ENCODE data around the gene CIC. TPM values are rescaled to one million over a fixed set of nuclear protein-coding genes. Genes with fewer than 3 reads are reported as not detected.
A peak's percentile ranks its signal among the peaks of the same experiment; 100 is the strongest.

Gene CIC
- total RNA-seq, 2 experiments from 2014 or later = 114 to 119 TPM

- peak in 6 of 14 experiments; percentile 4 to 51 (median 18) for DNase-seq
- peaks cover 16 to 21% of the 10 kb centered on the region in 2 experiments for H3K27me3 ChIP-seq (ENCODE audit: control insufficient read depth in 1 of 2, insufficient read depth in 2 of 2, low read length in 2 of 2)
- CTCF ChIA-PET = interaction anchor here (0.6 to 0.8 kb wide), 2 partner anchors 21 to 22 kb away, joined by 3 read pairs; no protein-coding TSS in a partner anchor
- intact Hi-C loops (cut with DNase I, micrococcal nuclease) = loop anchor here (1.0 to 10.0 kb wide), 10 partner anchors 24 to 1981 kb away; partner anchors contain the start of genes PAFAH1B3 (in 2 of the 2), PRR19 (in 2 of the 2), C19orf47 (in 1 of the 2) and GSK3A (in 1 of the 2)
- H3K27ac ChIP-seq (ENCODE audit: low read depth in 1 of 2, low read length in 2 of 2) = peak overlapping the region; percentile 46 to 55
- peaks cover 26% of the 10 kb centered on the region for H3K4me1 ChIP-seq (ENCODE audit: insufficient read depth, low read length)
- H3K4me3 Mint-ChIP-seq = peak overlapping the region; percentile 94
- ATAC-seq (ENCODE audit: poor library complexity) = peak; percentile 4
- peak overlapping the region; percentile 84 for H3K4me3 ChIP-seq (ENCODE audit: low read length)
- peaks cover 25% of the 10 kb centered on the region for H3K27me3 Mint-ChIP-seq
- H3K9me3 ChIP-seq (ENCODE audit: control insufficient read depth in 1 of 2, insufficient read depth in 1 of 2, low read length in 2 of 2) = peaks cover 0 to 4% of the 10 kb centered on the region in 2 experiments
- no peaks in the 10 kb centered on the region for H3K9me3 Mint-ChIP-seq
- no peaks in the 10 kb centered on the region for H3K36me3 Mint-ChIP-seq (ENCODE audit: low read depth)
- no peaks in the 10 kb centered on the region for H3K36me3 ChIP-seq (ENCODE audit: insufficient read depth, low read length)
- POLR2A ChIA-PET = no interaction called here
- TF ChIP-seq, protein P1, sequence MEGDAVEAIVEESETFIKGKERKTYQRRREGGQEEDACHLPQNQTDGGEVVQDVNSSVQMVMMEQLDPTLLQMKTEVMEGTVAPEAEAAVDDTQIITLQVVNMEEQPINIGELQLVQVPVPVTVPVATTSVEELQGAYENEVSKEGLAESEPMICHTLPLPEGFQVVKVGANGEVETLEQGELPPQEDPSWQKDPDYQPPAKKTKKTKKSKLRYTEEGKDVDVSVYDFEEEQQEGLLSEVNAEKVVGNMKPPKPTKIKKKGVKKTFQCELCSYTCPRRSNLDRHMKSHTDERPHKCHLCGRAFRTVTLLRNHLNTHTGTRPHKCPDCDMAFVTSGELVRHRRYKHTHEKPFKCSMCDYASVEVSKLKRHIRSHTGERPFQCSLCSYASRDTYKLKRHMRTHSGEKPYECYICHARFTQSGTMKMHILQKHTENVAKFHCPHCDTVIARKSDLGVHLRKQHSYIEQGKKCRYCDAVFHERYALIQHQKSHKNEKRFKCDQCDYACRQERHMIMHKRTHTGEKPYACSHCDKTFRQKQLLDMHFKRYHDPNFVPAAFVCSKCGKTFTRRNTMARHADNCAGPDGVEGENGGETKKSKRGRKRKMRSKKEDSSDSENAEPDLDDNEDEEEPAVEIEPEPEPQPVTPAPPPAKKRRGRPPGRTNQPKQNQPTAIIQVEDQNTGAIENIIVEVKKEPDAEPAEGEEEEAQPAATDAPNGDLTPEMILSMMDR (IDR thresholded peaks at IDR 0.05) = peak; percentile 14
- peak overlapping the region; percentile 50 for H3K27ac Mint-ChIP-seq
- peaks cover 25% of the 10 kb centered on the region for H3K4me1 Mint-ChIP-seq (ENCODE audit: low read depth)
Observed at GRCh38 chr19:42325896-42326771, 57.1 kb downstream of the CIC start.

- peak overlapping the region; percentile 94 for H3K4me3 Mint-ChIP-seq
- peaks cover 25% of the 10 kb centered on the region for H3K4me1 Mint-ChIP-seq (ENCODE audit: low read depth)
- Histone ChIP-seq H3K27me3 (ENCODE audit: control insufficient read depth in 1 of 2, insufficient read depth in 2 of 2, low read length in 2 of 2) (peaks cover 16 to 21% of the 10 kb centered on the region in 2 experiments), H3K4me1 (ENCODE audit: insufficient read depth, low read length) (peaks cover 26% of the 10 kb centered on the region), H3K27ac (ENCODE audit: low read depth in 1 of 2, low read length in 2 of 2) (no peak overlapping the region), H3K4me3 (ENCODE audit: low read length) (no peak overlapping the region), H3K9me3 (ENCODE audit: control insufficient read depth in 1 of 2, insufficient read depth in 1 of 2, low read length in 2 of 2) (peaks cover 0 to 4% of the 10 kb centered on the region in 2 experiments), H3K36me3 (ENCODE audit: insufficient read depth, low read length) (no peaks in the 10 kb centered on the region)
- DNase-seq (no peak), ATAC-seq (ENCODE audit: poor library complexity) (no peak)
- no peaks in the 10 kb centered on the region for H3K36me3 Mint-ChIP-seq (ENCODE audit: low read depth)
- ChIA-PET POLR2A (no interaction called here), CTCF (no interaction called here)
- no peaks in the 10 kb centered on the region for H3K9me3 Mint-ChIP-seq
- H3K27me3 Mint-ChIP-seq = peaks cover 20% of the 10 kb centered on the region
- intact Hi-C loops (cut with DNase I, micrococcal nuclease) = loop anchor here in 1 of 2 experiments (5.0 to 10.0 kb wide), 4 partner anchors 70 to 1982 kb away; partner anchors contain the start of genes C19orf47 and PLD3
- TF ChIP-seq, protein P1 (IDR thresholded peaks at IDR 0.05) = no peak
- H3K27ac Mint-ChIP-seq = no peak overlapping the region
Observed at GRCh38 chr19:42326969-42327368, 57.9 kb downstream of the CIC start.

GRCh38 chr19:42327381-42327780 is 58.3 kb downstream of the CIC start:
- ChIA-PET POLR2A (no interaction called here), CTCF (no interaction called here)
- H3K27me3 Mint-ChIP-seq = peaks cover 16% of the 10 kb centered on the region
- H3K36me3 Mint-ChIP-seq (ENCODE audit: low read depth) = no peaks in the 10 kb centered on the region
- intact Hi-C loops (cut with DNase I, micrococcal nuclease) = loop anchor here in 1 of 2 experiments (5.0 to 10.0 kb wide), 4 partner anchors 70 to 1983 kb away; partner anchors contain the start of genes C19orf47 and PLD3
- H3K27ac Mint-ChIP-seq = no peak overlapping the region
- H3K36me3 ChIP-seq (ENCODE audit: insufficient read depth, low read length) = no peaks in the 10 kb centered on the region
- ATAC-seq (ENCODE audit: poor library complexity) (no peak), DNase-seq (no peak)
- H3K9me3 ChIP-seq (ENCODE audit: control insufficient read depth in 1 of 2, insufficient read depth in 1 of 2, low read length in 2 of 2) = peaks cover 0 to 4% of the 10 kb centered on the region in 2 experiments
- peaks cover 26% of the 10 kb centered on the region for H3K4me1 ChIP-seq (ENCODE audit: insufficient read depth, low read length)
- TF ChIP-seq, protein P1 (IDR thresholded peaks at IDR 0.05) = no peak
- H3K27ac ChIP-seq (ENCODE audit: low read depth in 1 of 2, low read length in 2 of 2) = no peak overlapping the region
- peak overlapping the region; percentile 94 for H3K4me3 Mint-ChIP-seq
- no peaks in the 10 kb centered on the region for H3K9me3 Mint-ChIP-seq
- peaks cover 16 to 21% of the 10 kb centered on the region in 2 experiments for H3K27me3 ChIP-seq (ENCODE audit: control insufficient read depth in 1 of 2, insufficient read depth in 2 of 2, low read length in 2 of 2)
- H3K4me3 ChIP-seq (ENCODE audit: low read length) = no peak overlapping the region
- peaks cover 25% of the 10 kb centered on the region for H3K4me1 Mint-ChIP-seq (ENCODE audit: low read depth)

Measured in CD4-positive, alpha-beta T cell (primary cell).